HG03139 (cell line): Measurements from ENCODE around the gene PPM1A.
A peak's percentile ranks its signal among the peaks of the same experiment; 100 is the strongest.

Experiments used
- ATAC-seq: cut with Tn5 transposase; IDR thresholded peaks from one replicate; pipeline ENCODE4 v1.9.1; 2021; ENCODE audit not compliant: unreplicated experiment

Gene PPM1A

GRCh38 chr14:60226298-60226697 is 22.7 kb upstream of the PPM1A start:
- ATAC-seq, result no peak

- no peak for ATAC-seq
Measured at GRCh38 chr14:60227291-60227690, 21.7 kb upstream of the PPM1A start.

- no peak for ATAC-seq
Measured at GRCh38 chr14:60229614-60230013, 19.4 kb upstream of the PPM1A start.

- no peak for ATAC-seq
Measured at GRCh38 chr14:60232185-60232584, 16.8 kb upstream of the PPM1A start.

- ATAC-seq, result no peak
Measured at GRCh38 chr14:60233251-60233650, 15.8 kb upstream of the PPM1A start.

- no peak for ATAC-seq
Measured at GRCh38 chr14:60233891-60234290, 15.1 kb upstream of the PPM1A start.

GRCh38 chr14:60235440-60235839 is 13.6 kb upstream of the PPM1A start:
- no peak for ATAC-seq

GRCh38 chr14:60238955-60239354 is 10.1 kb upstream of the PPM1A start:
- no peak for ATAC-seq

- no peak for ATAC-seq
Measured at GRCh38 chr14:60240139-60240856, 8.7 kb upstream of the PPM1A start.

GRCh38 chr14:60241091-60241490 is 7.9 kb upstream of the PPM1A start:
- ATAC-seq, result no peak

- ATAC-seq, result no peak
Measured at GRCh38 chr14:60242429-60242828, 6.6 kb upstream of the PPM1A start.

- ATAC-seq, result no peak
Measured at GRCh38 chr14:60245380-60246177, 3.4 kb upstream of the PPM1A start.

- ATAC-seq, result peak; percentile 58
Measured at GRCh38 chr14:60247994-60248696, 876 bp upstream of the PPM1A start.

- ATAC-seq, result peak; percentile 35
Measured at GRCh38 chr14:60249321-60250256, 568 bp downstream of the PPM1A start.

- no peak for ATAC-seq
Measured at GRCh38 chr14:60250257-60251035, 1.4 kb downstream of the PPM1A start.

- no peak for ATAC-seq
Measured at GRCh38 chr14:60251877-60252276, 2.9 kb downstream of the PPM1A start.

GRCh38 chr14:60252630-60253029 is 3.6 kb downstream of the PPM1A start:
- no peak for ATAC-seq

- ATAC-seq, result no peak
Measured at GRCh38 chr14:60253649-60254048, 4.6 kb downstream of the PPM1A start.

GRCh38 chr14:60254176-60254575 is 5.2 kb downstream of the PPM1A start:
- ATAC-seq, result no peak

- ATAC-seq, result no peak
Measured at GRCh38 chr14:60257865-60258264, 8.8 kb downstream of the PPM1A start.
